DOHH2 (cell line): ENCODE results near the gene HEMGN.

ENCODE experiments used
- H3F3A ChIP-seq: fragments of 200-600 bp; sonication (generic), shearing (Covaris generic); 2 replicates; pipeline ENCODE4 v1.6.0; 2016; ENCODE audit warnings: antibody characterized with exemption, mild to moderate bottlenecking; ENCODE audit not compliant: control insufficient read depth, insufficient read depth
- H3K27ac ChIP-seq: fragments of 200-600 bp; sonication (generic); 2 replicates; pipeline ENCODE4 v1.5.1; 2014; ENCODE audit warnings: low read depth, mild to moderate bottlenecking, low read length, moderate library complexity
- H3K27me3 ChIP-seq: fragments of 200-600 bp; sonication (generic); 2 replicates; pipeline ENCODE4 v1.6.1; 2014; ENCODE audit warnings: mild to moderate bottlenecking, low read length, mixed read lengths; ENCODE audit not compliant: control insufficient read depth
- H3K36me3 ChIP-seq: fragments of 200-600 bp; sonication (generic); 2 replicates; pipeline ENCODE4 v1.6.1; 2014; ENCODE audit warnings: mild to moderate bottlenecking, low read length, moderate library complexity, mixed read lengths; ENCODE audit not compliant: control insufficient read depth
- H3K4me1 ChIP-seq: fragments of 200-600 bp; sonication (generic); 2 replicates; pipeline ENCODE4 v1.6.1; 2014; ENCODE audit warnings: mild to moderate bottlenecking, low read length, mixed read lengths; ENCODE audit not compliant: control insufficient read depth
- H3K4me2 ChIP-seq: fragments of 200-600 bp; sonication (generic); 2 replicates; pipeline ENCODE4 v1.6.0; 2014; ENCODE audit warnings: mild to moderate bottlenecking, low read length, moderate library complexity
- H3K4me3 ChIP-seq: fragments of 200-600 bp; sonication (generic); 2 replicates; pipeline ENCODE4 v1.5.1; 2014; ENCODE audit warnings: mild to moderate bottlenecking, low read length, mixed read lengths
- H3K79me2 ChIP-seq: fragments of 200-600 bp; sonication (generic); 2 replicates; pipeline ENCODE4 v1.6.1; 2014; ENCODE audit warnings: mild to moderate bottlenecking, low read length, mixed read lengths; ENCODE audit not compliant: control insufficient read depth
- H3K9me2 ChIP-seq: fragments of 200-600 bp; sonication (generic); replicated peaks from 2 replicates; pipeline ENCODE4 v1.6.1; 2014; ENCODE audit warnings: mild to moderate bottlenecking, low read length, mixed read lengths; ENCODE audit not compliant: control insufficient read depth
- H3K9me3 ChIP-seq: fragments of 200-600 bp; sonication (generic); 2 replicates; pipeline ENCODE4 v1.6.1; 2014; ENCODE audit warnings: antibody characterized with exemption, low read length, mixed read lengths; ENCODE audit not compliant: control insufficient read depth, insufficient read depth
- H4K20me1 ChIP-seq: fragments of 200-600 bp; sonication (generic); 2 replicates; pipeline ENCODE4 v1.6.0; 2014; ENCODE audit warnings: low read depth, mild to moderate bottlenecking, antibody characterized with exemption, low read length, moderate library complexity; ENCODE audit not compliant: control insufficient read depth, insufficient read depth
- EZH2phosphoT487 ChIP-seq: fragments of 200-600 bp; sonication (generic); IDR thresholded peaks from 2 replicates; pipeline ENCODE4 v1.6.1; 2017; ENCODE audit warnings: borderline replicate concordance, mild to moderate bottlenecking, antibody characterized with exemption, low read length, moderate library complexity, mixed read lengths
- TF ChIP-seq, protein P1 (sequence below): fragments of 200-600 bp; sonication (generic); IDR thresholded peaks from one replicate; pipeline ENCODE4 v1.5.1; 2014; ENCODE audit warnings: antibody characterized with exemption, mild to moderate bottlenecking, low read depth, low read length; ENCODE audit not compliant: poor library complexity, severe bottlenecking

HEMGN gene

DNA sequence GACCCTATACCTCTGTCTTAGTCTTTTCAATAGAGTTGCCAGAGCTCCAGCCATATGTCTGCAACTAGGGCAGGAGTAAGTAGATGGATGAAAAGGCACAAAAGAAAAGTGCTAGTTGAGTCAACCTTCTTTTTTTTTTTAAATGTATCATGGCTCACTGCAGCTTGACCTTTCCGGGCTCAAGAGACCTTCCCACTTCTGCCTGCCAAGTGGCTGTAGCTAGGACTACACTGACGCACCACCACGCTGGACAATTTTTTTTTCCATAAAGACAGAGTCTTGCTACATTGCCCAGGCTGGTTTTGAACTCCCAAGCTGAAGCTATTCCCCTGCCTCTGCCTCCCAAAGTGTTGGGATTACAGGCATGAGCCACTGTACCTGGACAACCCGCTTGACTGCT, 57.6 kb downstream of the HEMGN start:
- Histone ChIP-seq H3K36me3 (no peaks in the 10 kb centered on the region), H3K27ac (no peak overlapping the region), H3F3A (no peaks in the 10 kb centered on the region), H3K79me2 (no peaks in the 10 kb centered on the region), H3K9me3 (no peaks in the 10 kb centered on the region), H3K9me2 (no peaks in the 10 kb centered on the region), H4K20me1 (no peaks in the 10 kb centered on the region), H3K4me3 (no peak overlapping the region), H3K4me2 (no peak overlapping the region), H3K27me3 (peaks cover 5% of the 10 kb centered on the region; the same call in 1 of the 2 replicates), H3K4me1 (no peaks in the 10 kb centered on the region)
- TF ChIP-seq, protein P1, sequence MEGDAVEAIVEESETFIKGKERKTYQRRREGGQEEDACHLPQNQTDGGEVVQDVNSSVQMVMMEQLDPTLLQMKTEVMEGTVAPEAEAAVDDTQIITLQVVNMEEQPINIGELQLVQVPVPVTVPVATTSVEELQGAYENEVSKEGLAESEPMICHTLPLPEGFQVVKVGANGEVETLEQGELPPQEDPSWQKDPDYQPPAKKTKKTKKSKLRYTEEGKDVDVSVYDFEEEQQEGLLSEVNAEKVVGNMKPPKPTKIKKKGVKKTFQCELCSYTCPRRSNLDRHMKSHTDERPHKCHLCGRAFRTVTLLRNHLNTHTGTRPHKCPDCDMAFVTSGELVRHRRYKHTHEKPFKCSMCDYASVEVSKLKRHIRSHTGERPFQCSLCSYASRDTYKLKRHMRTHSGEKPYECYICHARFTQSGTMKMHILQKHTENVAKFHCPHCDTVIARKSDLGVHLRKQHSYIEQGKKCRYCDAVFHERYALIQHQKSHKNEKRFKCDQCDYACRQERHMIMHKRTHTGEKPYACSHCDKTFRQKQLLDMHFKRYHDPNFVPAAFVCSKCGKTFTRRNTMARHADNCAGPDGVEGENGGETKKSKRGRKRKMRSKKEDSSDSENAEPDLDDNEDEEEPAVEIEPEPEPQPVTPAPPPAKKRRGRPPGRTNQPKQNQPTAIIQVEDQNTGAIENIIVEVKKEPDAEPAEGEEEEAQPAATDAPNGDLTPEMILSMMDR = no peak
- TF ChIP-seq EZH2phosphoT487 = no peak
